GM23338 (cell line): Measurements from ENCODE around the gene TMEM178B. TPM values are rescaled to one million over a fixed set of nuclear protein-coding genes. Genes with fewer than 3 reads are reported as not detected.

Experiments used
- ATAC-seq: fragments of 200-7000 bp; cut with Tn5 transposase; 3 replicates; pipeline ENCODE4 v1.9.1; 2020
- DNase-seq: peaks from one replicate; pipeline ENCODE4 v3.0.0-alpha.2; 2015; ENCODE audit warnings: low spot score
- H2AFZ ChIP-seq: fragments of 200-600 bp; sonication (generic); 2 replicates; pipeline ENCODE4 v1.8.0; 2016; ENCODE audit warnings: antibody characterized with exemption, mild to moderate bottlenecking, moderate library complexity
- H3F3A ChIP-seq: fragments of 200-600 bp; sonication (generic); replicated peaks from 2 replicates; pipeline ENCODE4 v1.8.0; 2017; ENCODE audit warnings: antibody characterized with exemption, mixed run types, low read depth
- H3K27ac ChIP-seq: fragments of 200-600 bp; sonication (generic); 2 replicates; pipeline ENCODE4 v1.6.1; 2016; ENCODE audit warnings: low read depth
- H3K27me3 ChIP-seq: fragments of 200-600 bp; sonication (generic); 2 replicates; pipeline ENCODE4 v1.8.0; 2016; ENCODE audit warnings: mild to moderate bottlenecking, mixed run types, moderate library complexity; ENCODE audit not compliant: insufficient read depth
- H3K36me3 ChIP-seq: fragments of 200-600 bp; sonication (generic); 2 replicates; pipeline ENCODE4 v1.8.0; 2016; ENCODE audit warnings: mild to moderate bottlenecking; ENCODE audit not compliant: insufficient read depth
- H3K4me1 ChIP-seq: fragments of 200-600 bp; sonication (generic); 2 replicates; pipeline ENCODE4 v1.8.0; 2016; ENCODE audit warnings: mild to moderate bottlenecking, moderate library complexity; ENCODE audit not compliant: insufficient read depth
- H3K4me2 ChIP-seq: fragments of 200-600 bp; sonication (generic); 2 replicates; pipeline ENCODE4 v1.7.1; 2017; ENCODE audit warnings: mixed run types
- H3K4me3 ChIP-seq: fragments of 200-600 bp; sonication (generic); 2 replicates; pipeline ENCODE4 v1.6.1; 2016; ENCODE audit warnings: mixed run types
- H3K79me2 ChIP-seq: fragments of 200-600 bp; sonication (generic); replicated peaks from 2 replicates; pipeline ENCODE4 v1.8.0; 2017; ENCODE audit warnings: mild to moderate bottlenecking; ENCODE audit not compliant: insufficient read depth
- H3K9me2 ChIP-seq: fragments of 200-600 bp; sonication (generic); 2 replicates; pipeline ENCODE4 v1.8.0; 2017; ENCODE audit not compliant: insufficient read depth
- H4K20me1 ChIP-seq: fragments of 200-600 bp; sonication (generic); replicated peaks from 2 replicates; pipeline ENCODE4 v1.8.0; 2017; ENCODE audit warnings: mild to moderate bottlenecking; ENCODE audit not compliant: insufficient read depth
- H3K27ac Mint-ChIP-seq: 2 replicates; pipeline ENCODE4 v1.8.0; 2020; ENCODE audit warnings: inconsistent platforms, mild to moderate bottlenecking, moderate library complexity, mixed read lengths
- H3K27me3 Mint-ChIP-seq: 3 replicates; pipeline ENCODE4 v1.8.0; 2022; ENCODE audit warnings: low read depth, mild to moderate bottlenecking, moderate library complexity, mixed read lengths, inconsistent platforms; ENCODE audit not compliant: insufficient read depth, poor library complexity
- H3K36me3 Mint-ChIP-seq: 3 replicates; pipeline ENCODE4 v1.8.0; 2021; ENCODE audit warnings: low read depth, mild to moderate bottlenecking, inconsistent platforms, moderate library complexity, mixed read lengths
- H3K4me1 Mint-ChIP-seq: 3 replicates; pipeline ENCODE4 v1.8.0; 2020; ENCODE audit warnings: mild to moderate bottlenecking, inconsistent platforms, mixed read lengths
- H3K4me3 Mint-ChIP-seq: 3 replicates; pipeline ENCODE4 v1.8.0; 2021; ENCODE audit warnings: moderate library complexity, mild to moderate bottlenecking, inconsistent platforms, mixed read lengths
- H3K9me3 Mint-ChIP-seq: 3 replicates; pipeline ENCODE4 v1.8.0; 2020; ENCODE audit warnings: moderate library complexity, mild to moderate bottlenecking, inconsistent platforms, mixed read lengths
- NANOG ChIP-seq: IDR thresholded peaks from 2 replicates; pipeline ENCODE4 v1.6.1; 2016; ENCODE audit warnings: antibody characterized with exemption, borderline replicate concordance
- POLR2AphosphoS5 ChIP-seq: IDR thresholded peaks from 2 replicates; pipeline ENCODE4 v1.6.1; 2016; ENCODE audit warnings: antibody characterized with exemption, low read depth
- STAT1 ChIP-seq: IDR thresholded peaks from one replicate; pipeline ENCODE4 v1.6.1; 2016; ENCODE audit warnings: antibody characterized with exemption; ENCODE audit not compliant: unreplicated experiment
- ZNF114 ChIP-seq: fragments of 250-450 bp; sonication (Bioruptor Pico); IDR thresholded peaks from 2 replicates; pipeline ENCODE4 v1.5.0; 2020; ENCODE audit warnings: mild to moderate bottlenecking, moderate library complexity
- ZNF331 ChIP-seq: fragments of 250-450 bp; sonication (Bioruptor Pico); IDR thresholded peaks from 2 replicates; pipeline ENCODE4 v1.5.0; 2020; ENCODE audit warnings: low read depth, mild to moderate bottlenecking, moderate library complexity
- polyA plus RNA-seq: library from polyadenylated mRNA; unstranded; fragments of >200 nt; fragmentation: Nextera tagmentation; extraction: Ambion mirVana; gene quantifications from 2 replicates; pipeline ENCODE4 v1.2.1, GENCODE V29; 2016
- total RNA-seq: library from RNA; depleted of rRNA; stranded (reverse); fragments of >200 nt; shearing (Covaris generic); gene quantifications from 2 replicates; pipeline ENCODE4 v1.2.3, GENCODE V29; 2014
- TF ChIP-seq, protein P1 (sequence below): fragments of 250-450 bp; sonication (Bioruptor Pico); IDR thresholded peaks from 2 replicates; pipeline ENCODE4 v1.5.0; 2020; ENCODE audit warnings: mild to moderate bottlenecking, moderate library complexity

TMEM178B gene
- total and polyA plus RNA-seq, 2 experiments from 2014 or later: 4.9 to 15.6 TPM

DNA sequence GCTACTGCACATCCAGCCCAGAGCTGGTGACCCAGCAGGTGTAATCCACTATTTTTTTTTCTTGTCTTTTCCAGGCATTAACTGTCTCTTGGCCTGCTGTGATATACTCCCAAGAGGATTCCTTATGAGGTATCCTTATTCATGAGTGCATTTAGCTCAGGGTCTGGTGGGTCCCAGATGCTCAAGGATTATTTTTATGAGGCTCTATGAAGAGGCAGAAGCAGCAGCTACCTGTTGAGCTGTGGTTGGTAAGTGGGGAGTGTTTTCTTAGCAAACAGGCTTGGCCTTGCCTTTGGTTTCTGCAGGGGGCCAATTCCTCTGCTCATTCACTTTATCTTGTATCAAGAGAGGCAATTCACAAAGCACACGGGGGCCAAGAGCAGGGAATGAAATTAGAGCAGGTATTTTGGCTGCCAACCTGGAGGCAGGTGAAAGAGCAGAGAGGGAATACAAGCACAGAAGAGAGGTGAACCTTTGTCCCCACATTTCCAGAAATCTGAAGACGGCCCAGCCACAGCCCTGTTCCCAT, 221.6 kb downstream of the TMEM178B start:
- ATAC-seq: peak; percentile 45; the same call in 2 of the 3 replicates
- Histone ChIP-seq H3K4me2 (no peak overlapping the region), H3K79me2 (no peaks in the 10 kb centered on the region), H3K9me2 (peaks cover 7% of the 10 kb centered on the region; the same call in 1 of the 2 replicates), H3K36me3 (no peaks in the 10 kb centered on the region), H3K27me3 (no peaks in the 10 kb centered on the region), H3K4me3 (no peak overlapping the region), H3K4me1 (no peaks in the 10 kb centered on the region; the same call in 1 of the 2 replicates), H3K27ac (no peak overlapping the region), H3F3A (no peaks in the 10 kb centered on the region), H2AFZ (no peak overlapping the region), H4K20me1 (0 out of 2 replicates have a peak, but pooled peaks cover 12% of the 10 kb centered on the region)
- no peak for DNase-seq
- Mint-ChIP-seq H3K27me3 (peaks cover 5% of the 10 kb centered on the region), H3K4me3 (no peak overlapping the region), H3K36me3 (no peaks in the 10 kb centered on the region), H3K9me3 (no peaks in the 10 kb centered on the region), H3K4me1 (peaks cover 26% of the 10 kb centered on the region), H3K27ac (no peak overlapping the region)
- TF ChIP-seq, protein P1, sequence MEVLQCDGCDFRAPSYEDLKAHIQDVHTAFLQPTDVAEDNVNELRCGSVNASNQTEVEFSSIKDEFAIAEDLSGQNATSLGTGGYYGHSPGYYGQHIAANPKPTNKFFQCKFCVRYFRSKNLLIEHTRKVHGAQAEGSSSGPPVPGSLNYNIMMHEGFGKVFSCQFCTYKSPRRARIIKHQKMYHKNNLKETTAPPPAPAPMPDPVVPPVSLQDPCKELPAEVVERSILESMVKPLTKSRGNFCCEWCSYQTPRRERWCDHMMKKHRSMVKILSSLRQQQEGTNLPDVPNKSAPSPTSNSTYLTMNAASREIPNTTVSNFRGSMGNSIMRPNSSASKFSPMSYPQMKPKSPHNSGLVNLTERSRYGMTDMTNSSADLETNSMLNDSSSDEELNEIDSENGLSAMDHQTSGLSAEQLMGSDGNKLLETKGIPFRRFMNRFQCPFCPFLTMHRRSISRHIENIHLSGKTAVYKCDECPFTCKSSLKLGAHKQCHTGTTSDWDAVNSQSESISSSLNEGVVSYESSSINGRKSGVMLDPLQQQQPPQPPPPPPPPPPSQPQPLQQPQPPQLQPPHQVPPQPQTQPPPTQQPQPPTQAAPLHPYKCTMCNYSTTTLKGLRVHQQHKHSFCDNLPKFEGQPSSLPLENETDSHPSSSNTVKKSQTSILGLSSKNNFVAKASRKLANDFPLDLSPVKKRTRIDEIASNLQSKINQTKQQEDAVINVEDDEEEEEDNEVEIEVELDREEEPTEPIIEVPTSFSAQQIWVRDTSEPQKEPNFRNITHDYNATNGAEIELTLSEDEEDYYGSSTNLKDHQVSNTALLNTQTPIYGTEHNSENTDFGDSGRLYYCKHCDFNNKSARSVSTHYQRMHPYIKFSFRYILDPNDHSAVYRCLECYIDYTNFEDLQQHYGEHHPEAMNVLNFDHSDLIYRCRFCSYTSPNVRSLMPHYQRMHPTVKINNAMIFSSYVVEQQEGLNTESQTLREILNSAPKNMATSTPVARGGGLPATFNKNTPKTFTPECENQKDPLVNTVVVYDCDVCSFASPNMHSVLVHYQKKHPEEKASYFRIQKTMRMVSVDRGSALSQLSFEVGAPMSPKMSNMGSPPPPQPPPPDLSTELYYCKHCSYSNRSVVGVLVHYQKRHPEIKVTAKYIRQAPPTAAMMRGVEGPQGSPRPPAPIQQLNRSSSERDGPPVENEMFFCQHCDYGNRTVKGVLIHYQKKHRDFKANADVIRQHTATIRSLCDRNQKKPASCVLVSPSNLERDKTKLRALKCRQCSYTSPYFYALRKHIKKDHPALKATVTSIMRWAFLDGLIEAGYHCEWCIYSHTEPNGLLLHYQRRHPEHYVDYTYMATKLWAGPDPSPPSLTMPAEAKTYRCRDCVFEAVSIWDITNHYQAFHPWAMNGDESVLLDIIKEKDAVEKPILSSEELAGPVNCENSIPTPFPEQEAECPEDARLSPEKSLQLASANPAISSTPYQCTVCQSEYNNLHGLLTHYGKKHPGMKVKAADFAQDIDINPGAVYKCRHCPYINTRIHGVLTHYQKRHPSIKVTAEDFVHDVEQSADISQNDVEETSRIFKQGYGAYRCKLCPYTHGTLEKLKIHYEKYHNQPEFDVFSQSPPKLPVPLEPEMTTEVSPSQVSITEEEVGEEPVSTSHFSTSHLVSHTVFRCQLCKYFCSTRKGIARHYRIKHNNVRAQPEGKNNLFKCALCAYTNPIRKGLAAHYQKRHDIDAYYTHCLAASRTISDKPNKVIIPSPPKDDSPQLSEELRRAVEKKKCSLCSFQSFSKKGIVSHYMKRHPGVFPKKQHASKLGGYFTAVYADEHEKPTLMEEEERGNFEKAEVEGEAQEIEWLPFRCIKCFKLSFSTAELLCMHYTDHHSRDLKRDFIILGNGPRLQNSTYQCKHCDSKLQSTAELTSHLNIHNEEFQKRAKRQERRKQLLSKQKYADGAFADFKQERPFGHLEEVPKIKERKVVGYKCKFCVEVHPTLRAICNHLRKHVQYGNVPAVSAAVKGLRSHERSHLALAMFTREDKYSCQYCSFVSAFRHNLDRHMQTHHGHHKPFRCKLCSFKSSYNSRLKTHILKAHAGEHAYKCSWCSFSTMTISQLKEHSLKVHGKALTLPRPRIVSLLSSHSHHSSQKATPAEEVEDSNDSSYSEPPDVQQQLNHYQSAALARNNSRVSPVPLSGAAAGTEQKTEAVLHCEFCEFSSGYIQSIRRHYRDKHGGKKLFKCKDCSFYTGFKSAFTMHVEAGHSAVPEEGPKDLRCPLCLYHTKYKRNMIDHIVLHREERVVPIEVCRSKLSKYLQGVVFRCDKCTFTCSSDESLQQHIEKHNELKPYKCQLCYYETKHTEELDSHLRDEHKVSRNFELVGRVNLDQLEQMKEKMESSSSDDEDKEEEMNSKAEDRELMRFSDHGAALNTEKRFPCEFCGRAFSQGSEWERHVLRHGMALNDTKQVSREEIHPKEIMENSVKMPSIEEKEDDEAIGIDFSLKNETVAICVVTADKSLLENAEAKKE: no peak
- no peak for TF ChIP-seq POLR2AphosphoS5
- TF ChIP-seq ZNF331 (CRISPR knock-in tag): no peak
- no peak for TF ChIP-seq NANOG
- TF ChIP-seq STAT1: no peak

- H3K9me3 Mint-ChIP-seq: no peaks in the 10 kb centered on the region
- DNase-seq (no peak), ATAC-seq (no peak)
- Histone ChIP-seq H3K36me3 (no peaks in the 10 kb centered on the region), H3K4me2 (no peak overlapping the region), H3K4me3 (no peak overlapping the region), H3K27me3 (no peaks in the 10 kb centered on the region), H2AFZ (no peak overlapping the region), H3K27ac (no peak overlapping the region), H3K9me2 (peaks cover 8% of the 10 kb centered on the region; the same call in 1 of the 2 replicates), H3K4me1 (peaks cover 7% of the 10 kb centered on the region), H3F3A (no peaks in the 10 kb centered on the region), H4K20me1 (0 out of 2 replicates have a peak, but pooled peaks cover 5% of the 10 kb centered on the region), H3K79me2 (no peaks in the 10 kb centered on the region)
- no peaks in the 10 kb centered on the region; the same call in 2 of the 3 replicates for H3K36me3 Mint-ChIP-seq
- peaks cover 9% of the 10 kb centered on the region for H3K27me3 Mint-ChIP-seq
- H3K4me1 Mint-ChIP-seq: peaks cover 12% of the 10 kb centered on the region
- H3K27ac Mint-ChIP-seq: no peak overlapping the region; the same call in none of the 2 replicates
- H3K4me3 Mint-ChIP-seq: no peak overlapping the region
- TF ChIP-seq ZNF114 (CRISPR knock-in tag) (no peak), ZNF331 (CRISPR knock-in tag) (no peak)
- TF ChIP-seq, protein P1: no peak
Observed at GRCh38 chr7:141300816-141301215, 227.0 kb downstream of the TMEM178B start.
